Hypothalamus (tissue), 51 donors: ENCODE data around the gene USP10.
"Not testable (repeated sequence)": the region's sequence is repeated elsewhere in the genome, so short reads cannot be mapped to it uniquely, and the experiment has no call there.

Source experiments
- DNase-seq, 51 donors: peaks; one replicate each; lab custom pipeline; 2025; lab: John Stamatoyannopoulos, UW

The USP10 gene

GRCh38 chr16:84692451-84693214, 7.2 kb upstream of the USP10 start:
- no peak for DNase-seq

- not testable (repeated sequence) for DNase-seq
Measured at GRCh38 chr16:84693869-84694268, 5.9 kb upstream of the USP10 start.

- DNase-seq, result no peak
Measured at GRCh38 chr16:84694980-84695379, 4.8 kb upstream of the USP10 start.

DNA sequence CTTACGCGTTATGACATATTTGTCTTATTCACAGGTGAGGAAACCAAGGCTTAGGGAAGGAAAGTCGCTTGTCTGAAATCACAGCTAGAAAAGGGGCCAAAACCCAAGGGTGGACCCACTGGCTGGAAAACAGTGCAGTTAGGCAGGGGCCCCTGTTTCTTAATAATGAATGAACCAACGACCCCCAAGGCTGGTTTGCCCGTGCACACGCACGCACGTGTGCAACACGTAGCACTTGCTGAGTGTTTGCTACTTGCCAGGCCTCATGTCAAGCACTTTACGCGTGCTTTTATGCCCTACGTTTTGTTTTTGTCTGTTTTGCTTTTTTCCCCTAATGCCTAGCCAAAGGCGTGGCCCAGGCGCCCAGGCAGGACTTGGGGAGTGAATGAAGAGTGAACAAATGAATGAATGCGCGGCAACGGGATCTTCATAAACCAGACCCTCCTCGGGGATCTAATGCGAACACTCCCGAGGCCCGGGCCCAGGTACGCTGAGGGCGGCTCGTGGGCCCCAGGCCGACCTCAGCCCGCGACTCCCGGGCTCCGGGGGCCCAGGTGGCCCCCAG, 571 bp upstream of the USP10 start:
- peak in 3 of 51 donors; percentile 16 to 35 (median 18) for DNase-seq

- peak in 14 of 51 donors; percentile 12 to 49 (median 21) for DNase-seq
Measured at GRCh38 chr16:84700446-84701300, 873 bp downstream of the USP10 start.

- DNase-seq, result no peak
Measured at GRCh38 chr16:84703681-84704080, 3.9 kb downstream of the USP10 start.

DNA sequence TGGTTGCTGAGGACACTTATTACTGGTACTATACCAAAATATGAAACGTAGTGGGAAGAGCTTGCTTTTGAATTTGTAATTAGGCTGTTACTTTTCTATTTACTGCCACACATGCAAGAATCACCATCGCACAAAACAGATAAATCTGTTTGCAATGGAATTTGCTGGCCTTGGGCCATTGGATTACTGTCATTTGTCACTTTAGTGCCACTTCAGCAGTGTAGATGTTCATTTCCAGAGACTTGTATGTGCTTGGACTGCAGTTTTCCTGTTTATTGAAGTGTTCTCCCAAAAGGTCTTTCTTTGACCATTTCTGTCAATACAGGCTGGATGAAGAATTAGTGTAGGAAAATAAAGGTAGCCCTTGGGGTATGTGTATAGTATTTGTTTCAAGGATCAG, 4.5 kb downstream of the USP10 start:
- DNase-seq, result peak in 1 of 51 donors; percentile 34

DNA sequence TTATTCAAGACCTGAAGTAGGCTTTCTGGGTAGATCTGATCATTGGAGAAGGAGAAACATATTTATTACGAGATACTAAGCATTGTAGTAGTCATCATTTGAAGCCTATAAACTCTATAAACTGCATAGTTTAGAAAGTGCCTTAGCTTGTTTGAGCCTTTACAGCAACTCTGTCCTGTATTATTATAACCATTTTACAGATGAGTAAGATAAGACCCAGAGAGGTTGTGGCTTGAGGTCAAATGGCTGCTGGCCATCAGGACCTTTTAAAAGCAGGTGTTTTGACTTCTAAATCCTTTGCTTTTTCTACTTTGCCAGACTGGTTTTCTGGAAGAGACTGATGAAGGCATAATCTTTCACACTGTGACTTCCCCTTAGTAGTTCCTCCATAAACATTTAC, 7.1 kb downstream of the USP10 start:
- DNase-seq, result no peak

DNA sequence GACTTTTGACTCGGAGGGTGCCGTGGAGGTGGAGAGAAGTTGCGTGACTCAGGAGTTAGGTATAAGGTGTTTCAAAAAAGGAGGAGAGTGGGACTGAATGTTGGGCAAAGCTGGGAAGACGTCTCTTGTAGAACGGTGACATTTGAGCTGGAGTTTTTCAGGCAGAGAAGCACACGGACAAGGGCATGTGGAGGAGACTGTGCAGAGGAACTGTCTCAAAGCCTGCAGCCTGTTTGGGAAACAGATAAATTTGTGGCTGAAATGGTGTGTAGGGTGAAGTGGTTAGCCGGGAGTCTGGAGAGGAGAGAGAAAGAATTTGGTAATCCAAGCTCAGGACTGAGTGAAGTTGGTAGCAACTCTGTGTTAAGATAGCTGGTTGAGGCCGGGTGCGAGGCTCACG, 9.8 kb downstream of the USP10 start:
- no peak for DNase-seq

DNA sequence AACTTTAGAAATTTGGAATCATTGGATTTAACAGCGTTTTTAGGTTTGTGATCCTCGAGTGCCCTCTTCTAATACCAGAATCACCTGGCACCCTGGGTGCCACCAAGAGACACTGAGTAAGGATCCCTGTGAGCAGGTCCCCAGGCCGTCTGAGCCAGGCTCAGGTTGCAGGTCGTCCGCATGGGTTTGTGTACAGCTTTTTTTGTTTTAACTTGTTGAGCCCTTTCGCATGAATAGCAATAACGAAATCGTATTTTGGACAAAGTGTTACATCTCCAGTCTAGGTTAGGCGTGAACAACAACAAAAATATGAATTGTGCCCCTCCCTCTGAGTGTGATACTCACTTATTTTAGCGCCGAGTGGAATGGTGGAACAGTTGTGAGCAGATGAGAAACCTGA, 10.9 kb downstream of the USP10 start:
- DNase-seq, result no peak

DNA sequence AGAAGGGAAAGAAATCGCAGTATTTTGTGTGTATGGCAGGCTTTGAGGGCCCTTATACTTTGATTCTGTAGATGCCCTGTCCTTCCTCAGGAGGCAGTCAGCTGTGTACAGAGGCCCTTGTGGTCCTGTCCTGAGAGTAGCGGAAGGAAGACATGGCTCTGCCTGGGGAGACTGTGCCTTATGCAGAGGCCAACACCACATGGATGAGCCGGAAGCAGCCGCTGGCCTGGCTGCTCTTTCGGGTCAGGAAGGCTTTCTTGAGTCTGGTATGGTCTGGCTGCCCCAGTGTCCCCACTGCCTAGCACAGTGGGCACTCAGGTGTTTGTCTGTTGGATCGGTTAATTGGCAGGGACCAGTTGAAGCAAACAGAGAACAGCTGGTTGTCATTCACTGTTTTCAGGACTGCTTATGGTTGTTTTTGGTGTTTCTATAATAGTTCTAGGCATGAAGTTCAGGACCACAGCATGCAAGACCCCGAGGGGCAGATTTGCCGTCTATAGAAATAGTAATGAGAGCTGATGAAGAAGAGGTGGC, 12.4 kb downstream of the USP10 start:
- no peak for DNase-seq

- DNase-seq, result no peak
Measured at GRCh38 chr16:84712801-84713775, 13.3 kb downstream of the USP10 start.

DNA sequence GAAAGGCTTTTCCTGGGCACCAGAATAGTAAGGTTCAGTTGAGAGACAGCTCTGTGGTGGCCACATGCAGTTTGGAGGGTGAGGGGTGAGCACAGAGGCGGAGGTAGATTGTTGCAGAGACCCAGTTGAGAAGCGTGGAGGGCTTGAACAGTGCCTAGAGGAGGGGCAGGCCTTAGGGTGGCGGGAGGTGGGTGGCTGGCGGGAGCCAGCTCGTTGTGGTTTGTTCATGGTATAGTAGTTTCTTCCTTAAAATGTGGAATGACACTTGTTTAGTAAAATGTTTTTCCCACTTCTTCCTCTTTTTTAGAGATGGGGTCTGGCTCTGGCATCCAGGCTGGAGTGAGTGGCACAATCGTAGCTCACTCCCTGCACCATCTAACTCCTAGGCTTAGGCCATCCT, 14.2 kb downstream of the USP10 start:
- no peak for DNase-seq

DNA sequence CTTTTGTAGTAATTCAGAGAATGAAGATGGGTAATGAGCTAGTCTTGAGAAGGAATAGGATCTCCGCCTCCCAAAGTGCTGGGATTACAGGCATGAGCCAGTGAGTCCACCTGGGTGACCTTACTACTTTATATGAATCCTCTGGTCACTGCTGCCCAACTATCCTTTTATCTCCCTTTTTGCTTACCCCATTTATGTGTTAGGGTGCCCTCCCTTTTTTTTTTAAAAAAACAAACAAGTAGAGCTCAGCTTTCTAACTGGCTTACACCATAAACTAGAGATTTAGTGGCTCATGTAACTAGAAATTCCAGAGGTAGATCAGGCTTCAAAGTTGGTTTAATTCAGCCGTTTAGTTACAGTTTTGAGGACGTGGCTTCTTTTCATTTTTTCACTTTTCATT, 15.6 kb downstream of the USP10 start:
- DNase-seq, result no peak

GRCh38 chr16:84715854-84716253, 16.1 kb downstream of the USP10 start:
- DNase-seq, result no peak

- no peak for DNase-seq
Measured at GRCh38 chr16:84716740-84717139, 16.9 kb downstream of the USP10 start.

DNA sequence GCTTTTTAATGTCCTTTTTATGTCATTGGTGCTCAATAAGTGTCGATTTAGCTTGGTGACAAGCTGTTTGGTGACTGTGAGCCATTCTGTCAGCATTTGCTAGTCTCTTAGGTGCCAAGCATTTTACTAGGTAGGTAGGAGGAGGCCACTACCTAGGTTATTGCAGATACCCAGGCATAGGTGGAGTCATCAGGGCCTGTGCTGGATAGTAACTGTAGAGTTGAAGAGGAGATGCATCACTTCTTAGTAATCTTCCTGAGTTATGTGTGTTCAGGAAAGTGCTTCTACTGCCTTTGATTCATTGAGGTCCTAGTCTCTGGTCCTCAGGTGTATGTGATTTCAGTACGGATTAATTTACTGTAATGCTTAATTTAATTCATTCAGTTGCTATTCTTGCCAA, 17.7 kb downstream of the USP10 start:
- DNase-seq, result no peak

GRCh38 chr16:84720177-84720579, 20.4 kb downstream of the USP10 start:
- DNase-seq, result peak in 1 of 51 donors; percentile 15

GRCh38 chr16:84722068-84722467, 22.3 kb downstream of the USP10 start:
- no peak for DNase-seq

- no peak for DNase-seq
Measured at GRCh38 chr16:84723906-84724305, 24.1 kb downstream of the USP10 start.
